ENCODE results near the gene HOXD9. TPM values are rescaled to one million over a fixed set of nuclear protein-coding genes. Genes with fewer than 3 reads are reported as not detected.

The HOXD9 gene
- polyA plus RNA-seq, 1 of the 3 experiments (the other 2 are of a cell fraction) = 4.8 TPM

- no peaks in the 10 kb centered on the region for H3K36me3 ChIP-seq (replicated peaks in 1 of 2; ENCODE audit: control insufficient read depth in 1 of 2, insufficient read depth in 2 of 2, low read length in 1 of 2)
- peak within 1 kb of the TSS; percentile 53 for H2AFZ ChIP-seq (ENCODE audit: low read depth)
- H3K9ac ChIP-seq = peak within 1 kb of the TSS; percentile 66
- H3F3A ChIP-seq (replicated peaks; ENCODE audit: insufficient read depth) = peaks cover 13% of the 10 kb centered on the region
- no peaks in the 10 kb centered on the region for H3K27me3 ChIP-seq (ENCODE audit: insufficient read depth)
- H3K9me3 ChIP-seq = no peaks in the 10 kb centered on the region
- H3K4me2 ChIP-seq = peak within 1 kb of the TSS; percentile 85
- ChIA-PET POLR2A (interaction anchor here (1.6 to 6.3 kb wide), 4 partner anchors 326 to 509 kb away, joined by 7 to 45 read pairs (median 24); no protein-coding TSS in a partner anchor), CTCF (interaction anchor here (0.9 to 26.1 kb wide), 7 partner anchors 9 to 1020 kb away, joined by 3 to 1047 read pairs (median 111); partner anchors contain the start of gene HOXD10)
- peak within 1 kb of the TSS; percentile 69 for H3K4me3 ChIP-seq (ENCODE audit: low read depth in 2 of 2, low read length in 1 of 2)
- H3K27ac ChIP-seq (ENCODE audit: low read depth in 2 of 2, low read length in 1 of 2) = peak within 1 kb of the TSS; percentile 62 to 63
- peaks cover 19 to 30% of the 10 kb centered on the region in 2 experiments; a peak in 3 of 4 replicates for H3K4me1 ChIP-seq (ENCODE audit: control insufficient read depth in 1 of 2, insufficient read depth in 2 of 2, low read depth in 1 of 2, low read length in 1 of 2)
- no peaks in the 10 kb centered on the region for H4K20me1 ChIP-seq (ENCODE audit: insufficient read depth)
- H3K9me2 ChIP-seq = no peaks in the 10 kb centered on the region
- DNase-seq = peak; percentile 88
- peaks cover 10% of the 10 kb centered on the region for H3K79me2 ChIP-seq (ENCODE audit: insufficient read depth)
- WGBS (ENCODE audit: low lambda C conversion rate) = 49% methylated on average over 31 of the region's 64 CpGs
- TF ChIP-seq TAF1 (IDR thresholded peaks at IDR 0.05; ENCODE audit: borderline replicate concordance, low read depth, low read length) (peak; percentile 85), EP300 (IDR thresholded peaks at IDR 0.05; ENCODE audit: borderline replicate concordance in 1 of 2, low read depth in 1 of 2, low read length in 1 of 2) (peak in 1 of 2 experiments; percentile 56; a peak in 1 of 4 replicates), JUND (IDR thresholded peaks at IDR 0.05) (peak; percentile 25; the same call in 1 of the 2 replicates), YY1 (IDR thresholded peaks at IDR 0.05; ENCODE audit: low read depth) (0 out of 2 replicates have a peak, but pooled peaks have one; percentile 29), RXRA (IDR thresholded peaks at IDR 0.05; ENCODE audit: borderline replicate concordance, low read depth) (no peak), FOXM1 (IDR thresholded peaks at IDR 0.05; ENCODE audit: low read depth) (no peak), NFIC (IDR thresholded peaks at IDR 0.05; ENCODE audit: borderline replicate concordance) (peak; percentile 60), REST (IDR thresholded peaks at IDR 0.05; ENCODE audit: low read depth, low read length) (peak; percentile 69; the same call in 1 of the 2 replicates), PBX3 (IDR thresholded peaks at IDR 0.05) (peak; percentile 88), RAD21 (IDR thresholded peaks at IDR 0.05; ENCODE audit: low read length) (no peak), POLR2AphosphoS5 (IDR thresholded peaks at IDR 0.05; ENCODE audit: low read depth, low read length) (peak; percentile 47), GATA2 (CRISPR knock-in tag; IDR thresholded peaks at IDR 0.05) (peak; percentile 28; the same call in 1 of the 2 replicates), TEAD4 (IDR thresholded peaks at IDR 0.05; ENCODE audit: borderline replicate concordance, insufficient read depth) (peak; percentile 48; the same call in 1 of the 2 replicates), USF2 (IDR thresholded peaks at IDR 0.05; ENCODE audit: borderline replicate concordance, low read depth, low read length) (no peak), RCOR1 (IDR thresholded peaks at IDR 0.05; ENCODE audit: low read length) (peak; percentile 64), SMC3 (IDR thresholded peaks at IDR 0.05; ENCODE audit: low read depth, low read length) (peak; percentile 32; the same call in 1 of the 2 replicates), MAX (IDR thresholded peaks at IDR 0.05; ENCODE audit: low read depth) (peak; percentile 90), NRF1 (IDR thresholded peaks at IDR 0.05; ENCODE audit: low read depth, low read length) (no peak), TCF12 (IDR thresholded peaks at IDR 0.05) (peak; percentile 16; the same call in 1 of the 2 replicates), MXI1 (IDR thresholded peaks at IDR 0.05; ENCODE audit: low read depth, low read length) (peak; percentile 38; the same call in 1 of the 2 replicates), FOSL2 (IDR thresholded peaks at IDR 0.05; ENCODE audit: borderline replicate concordance, low read depth) (no peak), IRF3 (IDR thresholded peaks at IDR 0.05; ENCODE audit: low read depth, low read length) (no peak), CHD2 (IDR thresholded peaks at IDR 0.05; ENCODE audit: low read length, partially characterized antibody) (peak; percentile 97), MEF2A (IDR thresholded peaks at IDR 0.05; ENCODE audit: borderline replicate concordance, low read depth) (peak; percentile 36; the same call in 1 of the 2 replicates), SIN3A (IDR thresholded peaks at IDR 0.05; ENCODE audit: borderline replicate concordance, low read depth, low read length) (peak; percentile 66; the same call in 1 of the 2 replicates), EZH2phosphoT487 (IDR thresholded peaks at IDR 0.05; ENCODE audit: borderline replicate concordance, low read depth) (no peak)
Measured at GRCh38 chr2:176128982-176129796, 6.7 kb downstream of the HOXD9 start, which contains the start of gene HOXD8. HOXD8 (plus strand) TSS chr2:176129705; CDS start chr2:176130367, 662 bp downstream.
